Inflammatory macrophage treated with lipopolysaccharide for 1 hour (primary cell): ENCODE data around the gene NOP9.

Experiments
- DNase-seq, 2 donors: peaks; one replicate each; pipeline ENCODE4 v3.0.0-alpha.2; 2020 to 2022

Gene NOP9

GRCh38 chr14:24263848-24264247 is 35.8 kb upstream of the NOP9 start:
- no peak for DNase-seq

GRCh38 chr14:24264298-24264697 is 35.4 kb upstream of the NOP9 start:
- no peak for DNase-seq

- no peak for DNase-seq
Measured at GRCh38 chr14:24266344-24267244, 33.1 kb upstream of the NOP9 start.

- DNase-seq, result no peak
Measured at GRCh38 chr14:24267516-24267915, 32.1 kb upstream of the NOP9 start.

GRCh38 chr14:24268225-24268624 is 31.4 kb upstream of the NOP9 start:
- DNase-seq, result no peak

GRCh38 chr14:24269368-24269767 is 30.3 kb upstream of the NOP9 start:
- DNase-seq, result no peak

GRCh38 chr14:24269910-24270536 is 29.6 kb upstream of the NOP9 start:
- no peak for DNase-seq

GRCh38 chr14:24270537-24271133 is 29.0 kb upstream of the NOP9 start:
- DNase-seq, result no peak

GRCh38 chr14:24271134-24271833 is 28.4 kb upstream of the NOP9 start, which contains the start of gene RABGGTA:
RABGGTA (minus strand) TSS chr14:24271597; CDS start chr14:24271115, 482 bp downstream.
- peak; percentile 70 to 85 for DNase-seq

GRCh38 chr14:24271834-24272263 is 27.8 kb upstream of the NOP9 start:
- no peak for DNase-seq

- DNase-seq, result no peak
Measured at GRCh38 chr14:24272467-24272866, 27.2 kb upstream of the NOP9 start.

- peak; percentile 45 to 56 for DNase-seq
Measured at GRCh38 chr14:24273422-24273998, 26.1 kb upstream of the NOP9 start.

- peak; percentile 79 to 85 for DNase-seq
Measured at GRCh38 chr14:24274101-24274543, 25.5 kb upstream of the NOP9 start.

- DNase-seq, result peak in 1 of 2 donors; percentile 35
Measured at GRCh38 chr14:24277071-24277470, 22.6 kb upstream of the NOP9 start.

GRCh38 chr14:24277606-24278321 is 21.9 kb upstream of the NOP9 start:
- peak; percentile 77 to 88 for DNase-seq

GRCh38 chr14:24278424-24278823 is 21.2 kb upstream of the NOP9 start:
- no peak for DNase-seq

- peak; percentile 53 to 85 for DNase-seq
Measured at GRCh38 chr14:24279301-24280186, 20.1 kb upstream of the NOP9 start.

- no peak for DNase-seq
Measured at GRCh38 chr14:24280797-24281460, 18.7 kb upstream of the NOP9 start.

GRCh38 chr14:24281636-24282035 is 18.0 kb upstream of the NOP9 start:
- peak; percentile 36 to 47 for DNase-seq

- DNase-seq, result peak in 1 of 2 donors; percentile 29
Measured at GRCh38 chr14:24282736-24283135, 16.9 kb upstream of the NOP9 start.
